Measurements from ENCODE around the gene FRAS1. TPM values are rescaled to one million over a fixed set of nuclear protein-coding genes. Genes with fewer than 3 reads are reported as not detected.

Gene FRAS1
- total and polyA plus RNA-seq, 9 of the 15 experiments (the other 6 are each of a cell fraction or from before 2014, with no cell fraction given) = under 0.01 to 0.11 (median 0.04) TPM; not detected in 2

- intact Hi-C loops (cut with micrococcal nuclease) = no loop called here
- no TSS peak for BruUV-seq (replicated peaks)
- ChIA-PET CTCF (ENCODE audit: low intra/inter-chr PET ratio) (no interaction called here), POLR2A (no interaction called here)
- DNase-seq (ENCODE audit: extremely low read depth in 1 of 4, low spot score in 3 of 4) (no peak), FAIRE-seq (no peak), ATAC-seq (no peak)
- Histone ChIP-seq H3K27ac (ENCODE audit: extremely low read depth, low read depth, low read length) (no peak overlapping the region), H3K4me1 (replicated peaks in 1 of 2; ENCODE audit: control insufficient read depth in 2 of 2, insufficient read depth in 2 of 2, low read length in 2 of 2) (no peaks in the 10 kb centered on the region; a peak in 1 of 5 replicates), H3K9me1 (ENCODE audit: control insufficient read depth, insufficient read depth, low read length) (no peaks in the 10 kb centered on the region), H3K9ac (ENCODE audit: insufficient read depth in 1 of 2, low read depth in 2 of 2, low read length in 2 of 2) (no peak overlapping the region), H3K79me2 (ENCODE audit: control insufficient read depth, insufficient read depth, low read length) (no peaks in the 10 kb centered on the region), H2AFZ (ENCODE audit: low read depth, low read length) (no peak overlapping the region), H3K4me3 (no peak overlapping the region), H3K36me3 (ENCODE audit: control insufficient read depth, insufficient read depth, low read length) (no peaks in the 10 kb centered on the region), H4K20me1 (replicated peaks; ENCODE audit: control insufficient read depth, insufficient read depth, low read length) (no peaks in the 10 kb centered on the region), H3K27me3 (ENCODE audit: control insufficient read depth in 2 of 2, insufficient read depth in 2 of 2, low read length in 2 of 2) (peaks cover 3 to 5% of the 10 kb centered on the region in 2 experiments; a peak in 3 of 5 replicates), H3K4me2 (ENCODE audit: insufficient read depth, low read length) (no peak overlapping the region), H3K9me3 (replicated peaks; ENCODE audit: control insufficient read depth, insufficient read depth, low read depth, low read length) (no peaks in the 10 kb centered on the region)
- 13% methylated on average over 5 of the region's 5 CpGs for WGBS (ENCODE audit: insufficient coverage, low coverage, missing lambda C conversion rate)
- in situ Hi-C loops (cut with MboI) = no loop called here
- TF ChIP-seq RBM22 (IDR thresholded peaks at IDR 0.05; ENCODE audit: low read depth, low read length, poor library complexity, severe bottlenecking) (no peak), HMG20A (CRISPR knock-in tag; conservative IDR thresholded peaks at IDR 0.05) (no peak), KLF1 (tag; IDR thresholded peaks at IDR 0.05) (no peak), TCFL5 (CRISPR knock-in tag; conservative IDR thresholded peaks at IDR 0.05) (no peak), ETV1 (tag; conservative IDR thresholded peaks at IDR 0.05; ENCODE audit: low read depth) (no peak), CGGBP1 (CRISPR knock-in tag; IDR thresholded peaks at IDR 0.05) (no peak), TAF9B (IDR thresholded peaks at IDR 0.05; ENCODE audit: partially characterized antibody) (no peak), SOX6 (IDR thresholded peaks at IDR 0.05) (no peak), POLR3A (IDR thresholded peaks at IDR 0.05; ENCODE audit: borderline replicate concordance, extremely low read depth, insufficient read depth, insufficient read length) (no peak), TBL1XR1 (IDR thresholded peaks at IDR 0.05; ENCODE audit: low read length in 2 of 2) (no peak), JUN (IDR thresholded peaks at IDR 0.05; ENCODE audit: borderline replicate concordance, low read depth, low read length) (no peak), JUN (CRISPR knock-in tag; IDR thresholded peaks at IDR 0.05; ENCODE audit: borderline replicate concordance) (no peak)
- TF ChIP-seq, protein P1, sequence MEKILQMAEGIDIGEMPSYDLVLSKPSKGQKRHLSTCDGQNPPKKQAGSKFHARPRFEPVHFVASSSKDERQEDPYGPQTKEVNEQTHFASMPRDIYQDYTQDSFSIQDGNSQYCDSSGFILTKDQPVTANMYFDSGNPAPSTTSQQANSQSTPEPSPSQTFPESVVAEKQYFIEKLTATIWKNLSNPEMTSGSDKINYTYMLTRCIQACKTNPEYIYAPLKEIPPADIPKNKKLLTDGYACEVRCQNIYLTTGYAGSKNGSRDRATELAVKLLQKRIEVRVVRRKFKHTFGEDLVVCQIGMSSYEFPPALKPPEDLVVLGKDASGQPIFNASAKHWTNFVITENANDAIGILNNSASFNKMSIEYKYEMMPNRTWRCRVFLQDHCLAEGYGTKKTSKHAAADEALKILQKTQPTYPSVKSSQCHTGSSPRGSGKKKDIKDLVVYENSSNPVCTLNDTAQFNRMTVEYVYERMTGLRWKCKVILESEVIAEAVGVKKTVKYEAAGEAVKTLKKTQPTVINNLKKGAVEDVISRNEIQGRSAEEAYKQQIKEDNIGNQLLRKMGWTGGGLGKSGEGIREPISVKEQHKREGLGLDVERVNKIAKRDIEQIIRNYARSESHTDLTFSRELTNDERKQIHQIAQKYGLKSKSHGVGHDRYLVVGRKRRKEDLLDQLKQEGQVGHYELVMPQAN (IDR thresholded peaks at IDR 0.05; ENCODE audit: borderline replicate concordance) = no peak
- TF ChIP-seq, protein P2, sequence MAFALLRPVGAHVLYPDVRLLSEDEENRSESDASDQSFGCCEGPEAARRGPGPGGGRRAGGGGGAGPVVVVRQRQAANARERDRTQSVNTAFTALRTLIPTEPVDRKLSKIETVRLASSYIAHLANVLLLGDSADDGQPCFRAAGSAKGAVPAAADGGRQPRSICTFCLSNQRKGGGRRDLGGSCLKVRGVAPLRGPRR (CRISPR knock-in tag; IDR thresholded peaks at IDR 0.05) = no peak
- TF ChIP-seq, protein P3, sequence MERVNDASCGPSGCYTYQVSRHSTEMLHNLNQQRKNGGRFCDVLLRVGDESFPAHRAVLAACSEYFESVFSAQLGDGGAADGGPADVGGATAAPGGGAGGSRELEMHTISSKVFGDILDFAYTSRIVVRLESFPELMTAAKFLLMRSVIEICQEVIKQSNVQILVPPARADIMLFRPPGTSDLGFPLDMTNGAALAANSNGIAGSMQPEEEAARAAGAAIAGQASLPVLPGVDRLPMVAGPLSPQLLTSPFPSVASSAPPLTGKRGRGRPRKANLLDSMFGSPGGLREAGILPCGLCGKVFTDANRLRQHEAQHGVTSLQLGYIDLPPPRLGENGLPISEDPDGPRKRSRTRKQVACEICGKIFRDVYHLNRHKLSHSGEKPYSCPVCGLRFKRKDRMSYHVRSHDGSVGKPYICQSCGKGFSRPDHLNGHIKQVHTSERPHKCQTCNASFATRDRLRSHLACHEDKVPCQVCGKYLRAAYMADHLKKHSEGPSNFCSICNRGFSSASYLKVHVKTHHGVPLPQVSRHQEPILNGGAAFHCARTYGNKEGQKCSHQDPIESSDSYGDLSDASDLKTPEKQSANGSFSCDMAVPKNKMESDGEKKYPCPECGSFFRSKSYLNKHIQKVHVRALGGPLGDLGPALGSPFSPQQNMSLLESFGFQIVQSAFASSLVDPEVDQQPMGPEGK (CRISPR knock-in tag; IDR thresholded peaks at IDR 0.05; ENCODE audit: borderline replicate concordance) = no peak
- TF ChIP-seq, protein P4, sequence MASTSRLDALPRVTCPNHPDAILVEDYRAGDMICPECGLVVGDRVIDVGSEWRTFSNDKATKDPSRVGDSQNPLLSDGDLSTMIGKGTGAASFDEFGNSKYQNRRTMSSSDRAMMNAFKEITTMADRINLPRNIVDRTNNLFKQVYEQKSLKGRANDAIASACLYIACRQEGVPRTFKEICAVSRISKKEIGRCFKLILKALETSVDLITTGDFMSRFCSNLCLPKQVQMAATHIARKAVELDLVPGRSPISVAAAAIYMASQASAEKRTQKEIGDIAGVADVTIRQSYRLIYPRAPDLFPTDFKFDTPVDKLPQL (IDR thresholded peaks at IDR 0.05; ENCODE audit: extremely low read depth, insufficient read length) = no peak
Measured at GRCh38 chr4:78545275-78546246, 488.4 kb downstream of the FRAS1 start.
